HEK293 (cell line): ENCODE results near the gene USP16.

Experiments
- CTCF ChIA-PET: fragments of 350-600 bp; formaldehyde crosslinking; extraction: SDS; loops from one replicate; lab custom pipeline; 2021; ENCODE audit warnings: antibody characterized with exemption; lab: Yijun Ruan, JAX
- POLR2A ChIA-PET: fragments of 300-600 bp; formaldehyde crosslinking; extraction: SDS; loops from one replicate; lab custom pipeline; 2020; ENCODE audit warnings: antibody characterized with exemption, inconsistent platforms; lab: Yijun Ruan, JAX
- H3K27ac ChIP-seq: fragments of 200-500 bp; sonication (Bioruptor generic); 2 replicates; pipeline ENCODE4 v1.5.1; 2014; ENCODE audit warnings: low read depth, low read length, control low read depth, inconsistent platforms; ENCODE audit errors: extremely low read depth
- H3K36me3 ChIP-seq, 2 experiments: fragments of 200-500 bp in 1 of 2; sonication (Bioruptor generic) in 1 of 2; 1 replicate in 1 of 2; 2 replicates in 1 of 2; pipeline ENCODE4 v1.5.1; 2014 to 2017; ENCODE audit warnings: inconsistent platforms in 2 of 2, low read length in 2 of 2; ENCODE audit not compliant: control insufficient read depth in 2 of 2, insufficient read depth in 1 of 2
- H3K4me1 ChIP-seq: fragments of 200-500 bp; sonication (Bioruptor generic); 2 replicates; pipeline ENCODE4 v1.5.1; 2014; ENCODE audit warnings: mild to moderate bottlenecking, low read length, inconsistent platforms; ENCODE audit not compliant: control insufficient read depth, insufficient read depth
- H3K4me3 ChIP-seq: 2 replicates; pipeline ENCODE4 v1.5.1; 2011; ENCODE audit warnings: low read depth, mild to moderate bottlenecking, control low read depth, low read length, moderate library complexity
- H3K9me3 ChIP-seq: fragments of 200-500 bp; sonication (Bioruptor generic); 2 replicates; pipeline ENCODE4 v1.5.1; 2014; ENCODE audit warnings: low read depth, low read length, inconsistent platforms; ENCODE audit not compliant: control insufficient read depth, insufficient read depth
- BCL11B ChIP-seq: fragments of 450-650 bp; formaldehyde crosslinking; IDR thresholded peaks from 2 replicates; pipeline ENCODE4 v1.5.1; 2016; ENCODE audit warnings: low read depth, missing biosample characterization, missing genetic modification characterization
- EGR2 ChIP-seq: fragments of 450-650 bp; formaldehyde crosslinking; IDR thresholded peaks from 2 replicates; pipeline ENCODE4 v1.5.1; 2016; ENCODE audit warnings: low read depth, missing biosample characterization, missing genetic modification characterization
- HOXC10 ChIP-seq: sonication (generic); formaldehyde crosslinking; IDR thresholded peaks from 2 replicates; pipeline ENCODE4 v1.8.1; 2023; ENCODE audit warnings: mild to moderate bottlenecking, missing genetic modification reagents
- MZF1 ChIP-seq: fragments of 450-650 bp; formaldehyde crosslinking; IDR thresholded peaks from 2 replicates; pipeline ENCODE4 v1.5.1; 2017; ENCODE audit warnings: missing biosample characterization, missing genetic modification characterization, borderline replicate concordance
- REPIN1 ChIP-seq: fragments of 450-650 bp; formaldehyde crosslinking; IDR thresholded peaks from 2 replicates; pipeline ENCODE4 v1.5.1; 2017; ENCODE audit warnings: missing biosample characterization, missing genetic modification characterization, low read depth
- ZBTB1 ChIP-seq: fragments of 450-650 bp; formaldehyde crosslinking; IDR thresholded peaks from 2 replicates; pipeline ENCODE4 v1.5.1; 2016; ENCODE audit warnings: missing biosample characterization, missing genetic modification characterization
- ZBTB48 ChIP-seq: fragments of 450-650 bp; formaldehyde crosslinking; IDR thresholded peaks from 2 replicates; pipeline ENCODE4 v1.5.1; 2016; ENCODE audit warnings: missing biosample characterization, missing genetic modification characterization
- ZNF140 ChIP-seq: fragments of 450-650 bp; formaldehyde crosslinking; IDR thresholded peaks from 2 replicates; pipeline ENCODE4 v1.5.1; 2016; ENCODE audit warnings: missing biosample characterization, missing genetic modification characterization
- ZNF184 ChIP-seq: fragments of 450-650 bp; IDR thresholded peaks from 2 replicates; pipeline ENCODE4 v1.5.1; 2018; ENCODE audit warnings: missing biosample characterization, mild to moderate bottlenecking, missing genetic modification characterization
- ZNF19 ChIP-seq: fragments of 450-650 bp; formaldehyde crosslinking; IDR thresholded peaks from 2 replicates; pipeline ENCODE4; 2016; ENCODE audit warnings: missing biosample characterization, missing genetic modification characterization, low read depth
- ZNF529 ChIP-seq: fragments of 450-650 bp; formaldehyde crosslinking; IDR thresholded peaks from 2 replicates; pipeline ENCODE4 v1.5.1; 2017; ENCODE audit warnings: missing genetic modification characterization, missing biosample characterization; ENCODE audit not compliant: insufficient replicate concordance
- ZNF544 ChIP-seq: fragments of 450-650 bp; formaldehyde crosslinking; IDR thresholded peaks from 2 replicates; pipeline ENCODE4 v1.5.0; 2017; ENCODE audit warnings: missing biosample characterization, missing genetic modification characterization
- ZNF571 ChIP-seq: fragments of 450-650 bp; formaldehyde crosslinking; IDR thresholded peaks from 2 replicates; pipeline ENCODE4 v1.5.0; 2017; ENCODE audit warnings: missing biosample characterization, missing genetic modification characterization
- ZNF585B ChIP-seq: fragments of 450-650 bp; formaldehyde crosslinking; IDR thresholded peaks from 2 replicates; pipeline ENCODE4 v1.5.1; 2016; ENCODE audit warnings: missing biosample characterization, missing genetic modification characterization
- ZNF654 ChIP-seq: fragments of 450-650 bp; formaldehyde crosslinking; IDR thresholded peaks from 2 replicates; pipeline ENCODE4 v1.5.1; 2016; ENCODE audit warnings: low read depth, missing biosample characterization, missing genetic modification characterization
- ZNF658 ChIP-seq: fragments of 450-650 bp; formaldehyde crosslinking; IDR thresholded peaks from 2 replicates; pipeline ENCODE4; 2016; ENCODE audit warnings: missing biosample characterization, missing genetic modification characterization
- TF ChIP-seq, protein P1 (sequence below): sonication (generic); formaldehyde crosslinking; IDR thresholded peaks from 2 replicates; pipeline ENCODE4 v1.8.1; 2022; ENCODE audit warnings: mild to moderate bottlenecking, moderate library complexity, missing genetic modification reagents
- TF ChIP-seq, protein P2 (sequence below): fragments of 450-650 bp; formaldehyde crosslinking; IDR thresholded peaks from 2 replicates; pipeline ENCODE4 v1.5.1; 2017; ENCODE audit warnings: missing biosample characterization, mild to moderate bottlenecking, missing genetic modification characterization, moderate library complexity

Gene USP16

DNA sequence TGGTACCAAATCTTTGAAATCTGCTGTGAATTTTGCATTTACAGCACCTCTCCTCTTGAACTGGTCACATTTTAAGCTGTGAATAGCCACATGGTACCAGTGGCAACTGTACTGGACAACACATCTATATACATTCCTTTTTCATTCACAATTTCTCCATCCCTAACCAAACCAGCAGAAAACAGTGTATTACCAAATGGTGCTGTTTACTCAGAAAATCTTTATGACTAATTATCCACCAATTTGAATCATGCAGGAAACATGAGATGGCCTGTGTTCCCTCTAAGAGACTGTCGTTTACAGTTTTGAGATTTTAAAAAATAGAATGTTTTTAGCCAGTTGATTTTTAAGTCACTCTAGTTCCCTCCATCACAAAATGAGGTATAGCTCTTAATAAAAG lies 66.6 kb downstream of the USP16 start:
- POLR2A ChIA-PET: interaction anchor here (1.4 kb wide), 1 partner anchor 17 kb away, joined by 3 read pairs; the partner anchor contains the start of gene CCT8
- TF ChIP-seq REPIN1 (tag by site-specific recombination): no peak
- TF ChIP-seq ZNF585B (tag by site-specific recombination): no peak
- TF ChIP-seq BCL11B (tag by site-specific recombination): no peak
- TF ChIP-seq HOXC10 (CRISPR knock-in tag): no peak
- TF ChIP-seq ZNF658 (tag by site-specific recombination): no peak
- TF ChIP-seq ZNF140: no peak
- TF ChIP-seq ZNF19 (tag by site-specific recombination): no peak
- TF ChIP-seq, protein P1, sequence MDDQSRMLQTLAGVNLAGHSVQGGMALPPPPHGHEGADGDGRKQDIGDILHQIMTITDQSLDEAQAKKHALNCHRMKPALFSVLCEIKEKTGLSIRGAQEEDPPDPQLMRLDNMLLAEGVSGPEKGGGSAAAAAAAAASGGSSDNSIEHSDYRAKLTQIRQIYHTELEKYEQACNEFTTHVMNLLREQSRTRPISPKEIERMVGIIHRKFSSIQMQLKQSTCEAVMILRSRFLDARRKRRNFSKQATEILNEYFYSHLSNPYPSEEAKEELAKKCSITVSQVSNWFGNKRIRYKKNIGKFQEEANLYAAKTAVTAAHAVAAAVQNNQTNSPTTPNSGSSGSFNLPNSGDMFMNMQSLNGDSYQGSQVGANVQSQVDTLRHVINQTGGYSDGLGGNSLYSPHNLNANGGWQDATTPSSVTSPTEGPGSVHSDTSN (CRISPR knock-in tag): no peak
- no peak for TF ChIP-seq ZNF184 (tag by site-specific recombination)
- TF ChIP-seq ZBTB1 (tag by site-specific recombination): no peak
- TF ChIP-seq ZNF544: no peak
- no peak for TF ChIP-seq ZBTB48 (tag by site-specific recombination)
- TF ChIP-seq EGR2: no peak
- Histone ChIP-seq H3K27ac (no peak overlapping the region), H3K4me1 (no peaks in the 10 kb centered on the region), H3K9me3 (no peaks in the 10 kb centered on the region), H3K36me3 (no peaks in the 10 kb centered on the region), H3K4me3 (no peak overlapping the region)
- CTCF ChIA-PET: interaction anchor here (0.8 to 6.2 kb wide), 11 partner anchors 12 to 339 kb away, joined by 3 to 44 read pairs (median 6); no protein-coding TSS in a partner anchor

DNA sequence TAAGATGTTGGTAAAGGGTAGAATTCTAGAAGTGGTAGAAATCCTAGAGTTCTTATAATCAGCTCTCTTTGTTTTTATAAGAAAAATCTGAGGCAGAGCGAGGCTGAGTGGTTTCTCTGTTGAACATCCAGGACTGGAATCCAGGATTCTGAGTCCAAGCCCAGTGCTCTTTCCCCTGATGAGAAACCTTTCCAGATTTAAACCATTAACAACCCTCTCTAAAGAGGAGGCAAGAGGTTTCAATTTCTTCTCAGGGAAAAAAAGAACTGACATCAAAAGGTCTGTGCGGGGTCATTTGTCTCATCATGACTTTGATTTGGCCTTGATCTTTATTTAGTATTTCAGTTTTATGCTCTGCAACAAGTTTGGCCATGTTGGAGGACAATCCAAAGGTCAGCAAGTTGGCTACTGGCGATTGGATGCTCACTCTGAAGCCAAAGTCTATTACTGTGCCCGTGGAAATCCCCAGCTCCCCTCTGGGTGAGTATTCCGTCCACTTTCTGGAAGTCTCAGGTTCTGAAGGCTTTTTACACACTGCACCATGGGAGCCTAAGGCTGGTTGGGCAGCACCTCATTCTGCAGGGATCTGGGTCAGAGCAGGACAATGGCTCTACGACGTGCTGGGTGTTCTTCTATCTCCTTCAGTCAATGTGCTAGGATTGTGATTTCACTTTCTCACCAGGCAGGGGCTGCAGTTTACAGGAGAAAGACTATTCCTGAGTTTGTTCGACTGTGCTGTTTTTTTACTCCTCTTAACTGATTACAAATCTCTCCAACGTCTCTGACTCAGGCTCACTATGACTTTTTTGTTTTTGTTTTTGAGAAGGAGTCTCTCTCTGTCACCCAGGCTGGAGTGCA lies 67.9 kb downstream of the USP16 start:
- TF ChIP-seq MZF1 (tag by site-specific recombination): peak; percentile 99
- no peak for TF ChIP-seq ZNF571 (tag by site-specific recombination)
- TF ChIP-seq, protein P2, sequence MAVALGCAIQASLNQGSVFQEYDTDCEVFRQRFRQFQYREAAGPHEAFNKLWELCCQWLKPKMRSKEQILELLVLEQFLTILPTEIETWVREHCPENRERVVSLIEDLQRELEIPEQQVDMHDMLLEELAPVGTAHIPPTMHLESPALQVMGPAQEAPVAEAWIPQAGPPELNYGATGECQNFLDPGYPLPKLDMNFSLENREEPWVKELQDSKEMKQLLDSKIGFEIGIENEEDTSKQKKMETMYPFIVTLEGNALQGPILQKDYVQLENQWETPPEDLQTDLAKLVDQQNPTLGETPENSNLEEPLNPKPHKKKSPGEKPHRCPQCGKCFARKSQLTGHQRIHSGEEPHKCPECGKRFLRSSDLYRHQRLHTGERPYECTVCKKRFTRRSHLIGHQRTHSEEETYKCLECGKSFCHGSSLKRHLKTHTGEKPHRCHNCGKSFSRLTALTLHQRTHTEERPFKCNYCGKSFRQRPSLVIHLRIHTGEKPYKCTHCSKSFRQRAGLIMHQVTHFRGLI: 0 out of 2 replicates have a peak, but pooled peaks have one; percentile 20
- TF ChIP-seq ZNF529 (tag by site-specific recombination): no peak
- TF ChIP-seq ZNF654 (tag by site-specific recombination): peak; percentile 13; the same call in 1 of the 2 replicates
- H3K4me3 ChIP-seq: no peak overlapping the region
- ChIA-PET CTCF (interaction anchor here (0.6 to 6.2 kb wide), 11 partner anchors 63 to 288 kb away, joined by 3 to 44 read pairs (median 4); no protein-coding TSS in a partner anchor), POLR2A (no interaction called here)
- no peaks in the 10 kb centered on the region for H3K4me1 ChIP-seq
- H3K27ac ChIP-seq: no peak overlapping the region
- no peaks in the 10 kb centered on the region for H3K36me3 ChIP-seq
- H3K9me3 ChIP-seq: no peaks in the 10 kb centered on the region
